ENCODE results near the gene HYAL1.
"Not testable (repeated sequence)": the region's sequence is repeated elsewhere in the genome, so short reads cannot be mapped to it uniquely, and the experiment has no call there.

HYAL1 gene

GRCh38 chr3:50275141-50275995, 28.0 kb downstream of the HYAL1 start:
- no peak for DNase-seq (ENCODE audit: extremely low read depth in 1 of 2, low read depth in 1 of 2)

GRCh38 chr3:50274371-50275104, 28.8 kb downstream of the HYAL1 start:
- peak; percentile 32 to 59 for DNase-seq (ENCODE audit: extremely low read depth in 1 of 2, low read depth in 1 of 2)

DNA sequence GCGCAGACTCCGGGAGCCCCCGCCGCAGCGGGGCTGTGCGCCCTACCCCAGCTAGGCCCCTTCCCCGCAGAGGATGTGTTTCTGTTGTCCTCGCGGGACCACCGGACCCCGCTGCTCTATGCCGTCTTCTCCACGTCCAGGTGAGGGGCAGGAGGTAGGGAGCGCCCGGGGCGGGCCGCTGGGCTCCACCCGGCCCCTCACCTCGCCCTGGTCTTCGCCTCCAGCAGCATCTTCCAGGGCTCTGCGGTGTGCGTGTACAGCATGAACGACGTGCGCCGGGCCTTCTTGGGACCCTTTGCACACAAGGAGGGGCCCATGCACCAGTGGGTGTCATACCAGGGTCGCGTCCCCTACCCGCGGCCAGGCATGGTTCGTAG, 29.7 kb downstream of the HYAL1 start:
- no peak for DNase-seq (ENCODE audit: extremely low read depth in 1 of 2, low read depth in 1 of 2)

- peak; percentile 60 to 84 for DNase-seq (ENCODE audit: extremely low read depth in 1 of 2, low read depth in 1 of 2)
Measured at GRCh38 chr3:50272911-50273688, 30.3 kb downstream of the HYAL1 start.

GRCh38 chr3:50272538-50272910, 30.9 kb downstream of the HYAL1 start:
- not testable (repeated sequence) for DNase-seq (ENCODE audit: extremely low read depth in 1 of 2, low read depth in 1 of 2)

GRCh38 chr3:50271314-50271936, 31.9 kb downstream of the HYAL1 start:
- no peak for DNase-seq (ENCODE audit: extremely low read depth in 1 of 2, low read depth in 1 of 2)

DNA sequence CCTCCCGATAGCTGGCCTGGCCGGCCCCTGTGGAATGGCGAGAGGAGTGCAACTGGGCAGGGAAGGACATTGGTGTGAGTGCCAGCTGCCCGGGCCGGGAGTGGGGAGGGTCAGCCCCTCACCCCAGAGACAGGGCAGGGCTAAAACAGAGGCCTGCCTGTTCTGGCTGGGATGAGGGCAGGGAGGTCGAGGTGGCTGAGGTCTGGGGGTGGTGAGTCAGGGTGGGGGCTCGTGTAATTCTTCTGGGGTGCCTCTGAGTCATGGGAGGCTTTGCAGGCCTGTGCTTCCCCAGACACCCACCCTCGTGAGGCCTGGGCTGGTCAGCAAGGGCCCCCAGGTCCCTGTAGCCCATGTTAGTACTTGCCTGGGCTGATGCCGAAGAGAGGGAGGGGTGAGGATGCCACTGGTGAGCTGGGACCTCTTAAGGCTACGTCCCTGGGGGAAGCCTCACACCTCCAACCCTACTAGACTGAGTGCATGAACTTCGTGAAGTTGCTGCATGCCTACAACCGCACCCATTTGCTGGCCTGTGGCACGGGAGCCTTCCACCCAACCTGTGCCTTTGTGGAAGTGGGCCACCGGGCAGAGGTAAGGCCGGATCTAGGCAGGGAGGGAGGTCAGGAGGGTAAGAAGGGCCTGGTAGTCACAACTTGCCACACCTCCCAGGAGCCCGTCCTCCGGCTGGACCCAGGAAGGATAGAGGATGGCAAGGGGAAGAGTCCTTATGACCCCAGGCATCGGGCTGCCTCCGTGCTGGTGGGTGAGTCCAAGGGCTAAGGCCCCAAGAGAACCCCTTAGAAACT, 32.8 kb downstream of the HYAL1 start:
- no peak for DNase-seq (ENCODE audit: extremely low read depth in 1 of 2, low read depth in 1 of 2)

- DNase-seq (ENCODE audit: extremely low read depth in 1 of 2, low read depth in 1 of 2): no peak
Measured at GRCh38 chr3:50269977-50270413, 33.4 kb downstream of the HYAL1 start.

- DNase-seq (ENCODE audit: extremely low read depth in 1 of 2, low read depth in 1 of 2): no peak
Measured at GRCh38 chr3:50269460-50269859, 33.9 kb downstream of the HYAL1 start.

GRCh38 chr3:50268703-50269451, 34.5 kb downstream of the HYAL1 start, which contains the start of gene SEMA3B:
TSS of gene SEMA3B (plus strand) at chr3:50269147. CDS start at chr3:50269241, 94 bp downstream.
- no peak for DNase-seq (ENCODE audit: extremely low read depth in 1 of 2, low read depth in 1 of 2)

DNA sequence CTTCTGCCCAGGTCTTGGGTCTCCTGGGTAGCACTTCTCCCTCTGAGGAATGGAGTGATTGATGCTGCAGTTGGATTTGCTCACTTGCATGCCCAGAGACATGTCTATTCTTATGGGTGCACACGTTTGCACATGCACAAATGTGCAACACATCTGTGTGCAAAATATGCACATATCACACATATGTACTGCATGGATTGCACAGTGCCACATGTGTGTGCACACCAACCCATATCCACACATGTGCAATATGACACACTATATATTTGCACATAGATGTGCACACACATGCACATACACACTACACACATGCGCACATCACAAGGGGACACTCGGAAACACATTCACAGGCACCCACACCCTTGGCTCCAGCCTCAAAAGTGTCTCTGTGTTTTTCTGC, 35.1 kb downstream of the HYAL1 start:
- no peak for DNase-seq (ENCODE audit: extremely low read depth in 1 of 2, low read depth in 1 of 2)

DNA sequence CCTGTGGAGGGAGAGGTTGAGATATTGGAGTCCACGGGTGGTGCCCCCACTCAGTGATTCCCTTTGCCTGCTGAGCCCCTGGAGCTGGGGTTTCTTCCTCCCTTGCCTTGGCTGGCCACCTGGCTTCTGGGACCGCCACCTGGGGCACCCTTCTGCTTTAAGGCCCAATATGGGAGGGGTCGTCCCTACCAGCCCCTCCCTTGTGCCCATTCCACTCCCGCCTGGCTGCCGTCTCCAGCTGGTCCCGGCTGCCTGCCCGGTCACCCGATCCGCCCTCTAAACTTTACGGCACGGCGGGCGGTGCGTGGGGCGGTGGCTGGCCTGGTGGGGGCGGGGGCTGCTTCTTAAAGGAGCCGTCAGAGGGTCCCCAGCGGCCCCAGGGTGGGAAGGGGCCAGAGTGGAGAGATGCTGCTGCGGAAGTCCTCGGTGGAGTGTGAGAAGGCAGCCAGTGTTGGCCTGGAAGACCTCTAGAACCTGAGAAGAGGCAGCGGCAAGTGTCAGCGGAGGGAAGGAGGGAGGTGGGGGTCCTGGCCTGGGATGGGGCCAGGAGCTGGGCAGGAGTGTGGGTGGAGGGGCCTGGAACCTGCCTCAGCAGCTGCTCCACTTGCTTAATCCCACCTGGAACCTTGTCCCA, 36.0 kb downstream of the HYAL1 start:
- DNase-seq (ENCODE audit: extremely low read depth in 1 of 2, low read depth in 1 of 2): no peak

DNA sequence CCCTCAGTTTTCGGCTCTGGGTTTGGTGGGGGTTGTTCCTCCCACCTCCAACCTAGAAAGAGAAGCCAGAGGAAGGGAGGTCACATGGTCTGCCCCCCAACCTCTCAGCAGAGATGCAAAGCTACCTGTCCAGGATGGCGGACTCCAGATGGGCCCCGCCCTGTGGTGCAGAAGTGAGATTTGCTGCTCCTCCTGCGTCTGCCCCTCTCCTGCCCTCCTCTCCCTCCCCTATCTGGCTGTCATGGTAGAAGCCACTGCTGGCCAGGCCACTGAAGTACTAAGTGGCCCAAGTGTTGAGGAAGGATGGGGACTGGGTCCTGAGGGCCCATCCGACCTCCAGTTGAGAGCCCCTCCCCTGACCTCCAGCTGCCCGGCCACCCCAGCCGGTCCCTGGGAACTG, 36.5 kb downstream of the HYAL1 start:
- DNase-seq (ENCODE audit: extremely low read depth in 1 of 2, low read depth in 1 of 2): no peak

GRCh38 chr3:50266017-50266416, 37.4 kb downstream of the HYAL1 start:
- DNase-seq (ENCODE audit: extremely low read depth in 1 of 2, low read depth in 1 of 2): no peak

DNA sequence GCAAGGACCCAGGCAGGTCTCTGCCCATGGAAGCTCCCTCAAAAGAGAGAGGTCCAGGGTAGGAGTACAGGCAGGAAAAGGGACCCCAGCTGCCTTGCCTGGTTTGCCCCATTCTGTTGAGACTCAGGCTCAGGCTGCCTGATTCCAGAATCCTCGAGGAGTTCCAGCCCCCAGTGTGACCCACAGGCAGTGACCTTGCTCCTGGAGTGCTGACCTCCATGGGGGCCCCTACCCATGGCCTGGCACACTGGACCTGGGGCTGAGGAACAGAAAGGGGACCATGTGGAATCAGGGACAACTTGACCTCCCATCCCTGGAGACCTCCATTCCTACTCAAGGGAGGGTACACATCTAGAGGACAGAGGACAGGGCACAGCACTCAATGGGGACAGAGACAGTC, 37.8 kb downstream of the HYAL1 start:
- no peak for DNase-seq (ENCODE audit: extremely low read depth in 1 of 2, low read depth in 1 of 2)

GRCh38 chr3:50264964-50265485, 38.3 kb downstream of the HYAL1 start:
- no peak for DNase-seq (ENCODE audit: extremely low read depth in 1 of 2, low read depth in 1 of 2)

DNA sequence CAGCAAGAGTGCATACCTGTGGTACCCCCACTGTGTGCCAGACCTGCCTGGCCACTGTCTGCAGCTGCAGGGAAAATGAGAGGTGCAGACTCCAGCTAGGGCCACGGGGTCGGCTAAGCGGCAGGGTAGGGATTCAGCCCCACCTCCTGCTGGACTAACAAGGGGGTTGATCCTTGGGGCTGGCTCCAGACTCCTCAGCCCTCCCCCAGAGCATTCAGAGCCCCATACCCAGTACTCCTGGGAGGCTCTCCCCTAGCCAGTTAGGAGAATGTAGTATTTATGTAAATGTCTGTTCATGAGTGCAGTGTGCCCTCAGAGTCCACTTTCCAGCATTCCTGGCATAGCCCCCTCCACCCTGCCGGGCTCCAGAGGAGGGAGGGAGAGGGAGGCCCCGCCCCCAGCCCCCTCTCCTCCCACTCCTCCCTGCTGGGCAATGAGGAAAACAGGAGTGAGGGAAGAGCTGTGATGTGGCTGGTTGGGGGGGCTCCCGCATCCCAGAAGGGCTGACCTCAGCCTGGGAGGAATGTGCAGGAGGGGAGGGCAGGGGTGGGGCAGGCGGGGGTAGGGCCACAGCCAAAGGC, 38.9 kb downstream of the HYAL1 start:
- no peak for DNase-seq (ENCODE audit: extremely low read depth in 1 of 2, low read depth in 1 of 2)
